IPS DF 6.9 (cell line): ENCODE data around the gene UPP2.
A peak's percentile ranks its signal among the peaks of the same experiment; 100 is the strongest.

Experiments
- DNase-seq: peaks from one replicate; pipeline ENCODE4 v3.0.0-alpha.2; 2013; ENCODE audit warnings: low read depth, low spot score
- H3K27ac ChIP-seq: one replicate; pipeline ENCODE4 v1.5.1; 2013; ENCODE audit warnings: low read length, control low read depth
- H3K27me3 ChIP-seq: 2 replicates; pipeline ENCODE4 v1.6.1; 2013; ENCODE audit warnings: mild to moderate bottlenecking, low read length; ENCODE audit not compliant: control insufficient read depth, insufficient read depth
- H3K36me3 ChIP-seq: 2 replicates; pipeline ENCODE4 v1.6.1; 2013; ENCODE audit warnings: low read length; ENCODE audit not compliant: control insufficient read depth, insufficient read depth
- H3K4me1 ChIP-seq: 2 replicates; pipeline ENCODE4 v1.6.1; 2013; ENCODE audit warnings: low read length; ENCODE audit not compliant: control insufficient read depth, insufficient read depth
- H3K4me3 ChIP-seq: 2 replicates; pipeline ENCODE4 v1.5.1; 2013; ENCODE audit warnings: mild to moderate bottlenecking, low read length
- H3K9me3 ChIP-seq: 2 replicates; pipeline ENCODE4 v1.6.1; 2013; ENCODE audit warnings: low read length, inconsistent platforms; ENCODE audit not compliant: control insufficient read depth, insufficient read depth
- WGBS: extraction: QIAGEN DNeasy Blood & Tissue Kit; methylation state at CpG from one replicate; pipeline ENCODE4 v1.1.7; 2013; ENCODE audit warnings: mixed read lengths, missing lambda C conversion rate; ENCODE audit not compliant: insufficient read length, insufficient coverage; 5-methylcytosine and 5-hydroxymethylcytosine counted together

Gene UPP2

GRCh38 chr2:158174956-158175355, 73.3 kb downstream of the UPP2 start:
- no CpG with 5 or more reads among the region's 5 CpGs for WGBS
- H3K4me1 ChIP-seq: no peaks in the 10 kb centered on the region
- no peak for DNase-seq

GRCh38 chr2:158178646-158179045, 77.0 kb downstream of the UPP2 start:
- DNase-seq: no peak
- no CpG with 5 or more reads among the region's 3 CpGs for WGBS
- Histone ChIP-seq H3K36me3 (no peaks in the 10 kb centered on the region), H3K27ac (no peak overlapping the region), H3K27me3 (no peaks in the 10 kb centered on the region), H3K4me3 (no peak overlapping the region), H3K9me3 (no peaks in the 10 kb centered on the region), H3K4me1 (peaks cover 4% of the 10 kb centered on the region; the same call in 1 of the 2 replicates)

More at GRCh38 chr2:158174956-158175355, 73.3 kb downstream of the UPP2 start:
- Histone ChIP-seq H3K36me3 (no peaks in the 10 kb centered on the region), H3K27ac (no peak overlapping the region), H3K27me3 (no peaks in the 10 kb centered on the region), H3K4me3 (no peak overlapping the region), H3K9me3 (no peaks in the 10 kb centered on the region)

- H3K4me3 ChIP-seq: no peak overlapping the region
- no peaks in the 10 kb centered on the region for H3K9me3 ChIP-seq
- no CpG with 5 or more reads among the region's 2 CpGs for WGBS
- peak; percentile 13 for DNase-seq
- H3K27me3 ChIP-seq: no peaks in the 10 kb centered on the region
- H3K27ac ChIP-seq: no peak overlapping the region
- H3K4me1 ChIP-seq: peaks cover 4% of the 10 kb centered on the region; the same call in 1 of the 2 replicates
- no peaks in the 10 kb centered on the region for H3K36me3 ChIP-seq
These were observed 78.0 kb downstream of the UPP2 start for GRCh38 chr2:158179660-158180059.

GRCh38 chr2:158181171-158181570, 79.5 kb downstream of the UPP2 start:
- no peaks in the 10 kb centered on the region for H3K9me3 ChIP-seq
- no peaks in the 10 kb centered on the region for H3K36me3 ChIP-seq
- DNase-seq: no peak
- H3K27me3 ChIP-seq: no peaks in the 10 kb centered on the region
- WGBS: no CpG with 5 or more reads among the region's 2 CpGs
- H3K4me3 ChIP-seq: no peak overlapping the region
- H3K27ac ChIP-seq: no peak overlapping the region
- peaks cover 4% of the 10 kb centered on the region; the same call in 1 of the 2 replicates for H3K4me1 ChIP-seq

GRCh38 chr2:158182676-158183295, 81.1 kb downstream of the UPP2 start:
- Histone ChIP-seq H3K9me3 (no peaks in the 10 kb centered on the region), H3K36me3 (no peaks in the 10 kb centered on the region), H3K4me1 (peaks cover 4% of the 10 kb centered on the region; the same call in 1 of the 2 replicates), H3K27ac (no peak overlapping the region), H3K27me3 (no peaks in the 10 kb centered on the region), H3K4me3 (no peak overlapping the region)
- no peak for DNase-seq
- WGBS: no CpG with 5 or more reads among the region's 3 CpGs

- no peaks in the 10 kb centered on the region for H3K27me3 ChIP-seq
- no peaks in the 10 kb centered on the region for H3K9me3 ChIP-seq
- no peak overlapping the region for H3K4me3 ChIP-seq
- no peaks in the 10 kb centered on the region for H3K36me3 ChIP-seq
- DNase-seq: no peak
- WGBS: no CpG with 5 or more reads among the region's 1 CpG
- peaks cover 4% of the 10 kb centered on the region; the same call in 1 of the 2 replicates for H3K4me1 ChIP-seq
- no peak overlapping the region for H3K27ac ChIP-seq
These were observed 82.3 kb downstream of the UPP2 start for GRCh38 chr2:158184001-158184400.

- no peaks in the 10 kb centered on the region for H3K27me3 ChIP-seq
- H3K27ac ChIP-seq: no peak overlapping the region
- H3K9me3 ChIP-seq: no peaks in the 10 kb centered on the region
- no peak overlapping the region for H3K4me3 ChIP-seq
- no peaks in the 10 kb centered on the region for H3K36me3 ChIP-seq
- H3K4me1 ChIP-seq: peaks cover 4% of the 10 kb centered on the region; the same call in 1 of the 2 replicates
- no peak for DNase-seq
- WGBS: no CpG with 5 or more reads among the region's 3 CpGs
These were observed 83.1 kb downstream of the UPP2 start for GRCh38 chr2:158184556-158185343.
